Adrenal gland (tissue), 5 donors: ENCODE measurements around the gene BRPF1.

Source experiments
- POLR2A ChIP-seq, 2 donors: fragments of 450-650 bp; IDR thresholded peaks; one replicate each; pipeline ENCODE4 v1.6.1; 2017; ENCODE audit warnings: antibody characterized with exemption in 2 of 2, mild to moderate bottlenecking in 2 of 2, moderate library complexity in 1 of 2
- TF ChIP-seq, protein P1 (sequence below), 6 experiments: fragments of 450-650 bp in 4 of 6; fragments of 200-600 bp in 2 of 6; sonication (generic) in 1 of 6; IDR thresholded peaks; 1 replicate in 5 of 6; 2 replicates in 1 of 6; pipeline versions ENCODE4 v1.5.1 to v1.8.0; 2016 to 2021; ENCODE audit warnings: antibody characterized with exemption in 6 of 6, mild to moderate bottlenecking in 2 of 6, moderate library complexity in 1 of 6
- donor health status: DM: no; HTN: no; CAD: no.

DNA sequence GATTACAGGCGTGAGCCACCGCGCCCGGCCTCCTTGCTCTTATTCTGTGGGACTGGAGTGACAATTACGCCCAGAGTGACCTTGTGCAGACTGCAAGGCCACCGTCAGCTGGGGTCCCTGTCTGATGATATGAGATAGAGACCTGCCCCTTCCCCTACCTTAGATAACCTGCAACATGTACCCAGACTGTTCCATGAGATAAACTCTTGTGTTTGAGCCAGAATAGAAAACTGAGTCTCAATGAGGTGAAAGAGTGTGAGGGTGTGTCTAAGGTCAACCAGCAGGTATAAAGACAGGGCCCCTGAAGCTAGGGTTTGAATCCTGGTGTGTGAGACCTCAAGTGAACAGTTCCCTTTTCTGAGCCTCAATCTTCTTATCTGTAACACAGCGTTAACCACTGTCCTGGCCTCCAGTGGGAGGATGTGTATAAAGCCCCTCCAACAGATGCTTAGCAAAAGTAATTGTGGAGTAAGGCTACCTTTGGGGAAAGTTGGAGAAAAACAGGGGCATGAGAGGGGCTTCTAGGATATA lies 54.7 kb downstream of the BRPF1 start:
- TF ChIP-seq, protein P1, sequence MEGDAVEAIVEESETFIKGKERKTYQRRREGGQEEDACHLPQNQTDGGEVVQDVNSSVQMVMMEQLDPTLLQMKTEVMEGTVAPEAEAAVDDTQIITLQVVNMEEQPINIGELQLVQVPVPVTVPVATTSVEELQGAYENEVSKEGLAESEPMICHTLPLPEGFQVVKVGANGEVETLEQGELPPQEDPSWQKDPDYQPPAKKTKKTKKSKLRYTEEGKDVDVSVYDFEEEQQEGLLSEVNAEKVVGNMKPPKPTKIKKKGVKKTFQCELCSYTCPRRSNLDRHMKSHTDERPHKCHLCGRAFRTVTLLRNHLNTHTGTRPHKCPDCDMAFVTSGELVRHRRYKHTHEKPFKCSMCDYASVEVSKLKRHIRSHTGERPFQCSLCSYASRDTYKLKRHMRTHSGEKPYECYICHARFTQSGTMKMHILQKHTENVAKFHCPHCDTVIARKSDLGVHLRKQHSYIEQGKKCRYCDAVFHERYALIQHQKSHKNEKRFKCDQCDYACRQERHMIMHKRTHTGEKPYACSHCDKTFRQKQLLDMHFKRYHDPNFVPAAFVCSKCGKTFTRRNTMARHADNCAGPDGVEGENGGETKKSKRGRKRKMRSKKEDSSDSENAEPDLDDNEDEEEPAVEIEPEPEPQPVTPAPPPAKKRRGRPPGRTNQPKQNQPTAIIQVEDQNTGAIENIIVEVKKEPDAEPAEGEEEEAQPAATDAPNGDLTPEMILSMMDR (IDR thresholded peaks at IDR 0.05): no peak
- TF ChIP-seq POLR2A (IDR thresholded peaks at IDR 0.05): no peak
